GM18502 (cell line): ENCODE measurements around the gene TBCK.
"Not testable (repeated sequence)": the region's sequence is repeated elsewhere in the genome, so short reads cannot be mapped to it uniquely, and the experiment has no call there.

Experiments used
- ATAC-seq: cut with Tn5 transposase; IDR thresholded peaks from one replicate; pipeline ENCODE4 v1.9.1; 2021; ENCODE audit warnings: mild to moderate bottlenecking; ENCODE audit not compliant: unreplicated experiment, poor library complexity

The TBCK gene

DNA sequence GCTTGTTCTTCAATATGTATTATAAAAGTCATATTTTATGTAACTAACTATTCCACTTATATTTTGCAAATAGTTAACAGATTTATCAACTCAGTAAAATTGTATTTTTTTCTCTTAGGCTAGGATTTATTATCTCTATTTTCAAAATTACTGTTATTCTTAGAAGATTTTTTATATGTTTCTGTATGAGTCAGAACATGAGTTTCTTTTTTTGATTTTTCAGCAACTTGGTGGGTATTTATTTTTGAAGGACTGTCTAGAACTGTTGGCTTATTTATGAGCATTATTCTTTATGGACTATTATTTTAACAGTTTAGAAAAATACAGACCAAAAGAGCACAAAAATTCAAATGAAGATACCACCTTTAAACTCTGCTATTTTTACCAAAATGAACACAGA lies 7.1 kb upstream of the TBCK start:
- ATAC-seq: no peak

DNA sequence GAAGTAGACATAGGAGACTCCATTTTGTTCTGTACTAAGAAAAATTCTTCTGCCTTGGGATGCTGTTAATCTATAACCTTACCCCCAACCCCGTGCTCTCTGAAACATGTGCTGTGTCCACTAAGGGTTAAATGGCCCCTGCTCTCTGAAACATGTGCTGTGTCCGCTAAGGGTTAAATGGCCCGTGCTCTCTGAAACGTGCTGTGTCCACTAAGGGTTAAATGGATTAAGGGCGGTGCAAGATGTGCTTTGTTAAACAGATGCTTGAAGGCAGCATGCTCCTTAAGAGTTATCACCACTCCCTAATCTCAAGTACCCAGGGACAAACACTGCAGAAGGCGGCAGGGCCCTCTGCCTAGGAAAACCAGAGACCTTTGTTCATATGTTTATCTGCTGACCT lies 5.8 kb upstream of the TBCK start:
- ATAC-seq: not testable (repeated sequence)

DNA sequence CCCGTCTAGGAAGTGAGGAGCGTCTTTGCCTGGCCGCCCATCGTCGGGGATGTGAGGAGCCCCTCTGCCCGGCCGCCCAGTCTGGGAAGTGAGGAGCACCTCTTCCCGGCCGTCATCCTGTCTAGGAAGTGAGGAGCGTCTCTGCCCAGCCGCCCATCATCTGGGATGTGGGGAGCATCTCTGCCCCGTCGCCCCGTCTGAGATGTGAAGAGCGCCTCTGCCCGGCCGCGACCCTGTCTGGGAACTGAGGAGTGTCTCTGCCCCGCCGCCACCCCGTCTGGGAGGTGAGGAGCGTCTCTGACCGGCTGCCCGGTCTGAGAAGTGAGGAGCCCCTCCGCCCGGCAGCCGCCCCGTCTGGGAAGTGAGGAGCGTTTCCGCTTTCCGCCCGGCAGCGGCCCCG lies 5.2 kb upstream of the TBCK start:
- not testable (repeated sequence) for ATAC-seq

DNA sequence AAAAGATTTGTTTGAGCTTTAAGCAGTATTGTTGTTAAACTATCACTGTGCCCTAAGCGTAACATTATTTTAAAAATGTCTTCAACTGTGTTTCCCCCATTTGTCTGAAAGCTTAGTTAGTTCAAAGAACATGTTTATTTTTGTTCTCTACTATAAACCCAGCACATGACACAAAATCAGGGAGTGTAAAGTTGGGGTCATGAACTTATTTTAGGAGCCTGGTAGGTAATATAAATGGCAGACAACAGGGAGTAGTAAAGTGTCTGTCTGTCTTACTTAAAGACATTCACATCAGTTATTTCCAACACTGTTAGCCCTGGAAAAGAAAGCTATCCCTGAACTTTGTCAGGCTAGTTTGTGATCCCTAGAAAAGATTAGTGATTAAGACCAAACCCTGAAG lies 4.2 kb upstream of the TBCK start:
- ATAC-seq: no peak

DNA sequence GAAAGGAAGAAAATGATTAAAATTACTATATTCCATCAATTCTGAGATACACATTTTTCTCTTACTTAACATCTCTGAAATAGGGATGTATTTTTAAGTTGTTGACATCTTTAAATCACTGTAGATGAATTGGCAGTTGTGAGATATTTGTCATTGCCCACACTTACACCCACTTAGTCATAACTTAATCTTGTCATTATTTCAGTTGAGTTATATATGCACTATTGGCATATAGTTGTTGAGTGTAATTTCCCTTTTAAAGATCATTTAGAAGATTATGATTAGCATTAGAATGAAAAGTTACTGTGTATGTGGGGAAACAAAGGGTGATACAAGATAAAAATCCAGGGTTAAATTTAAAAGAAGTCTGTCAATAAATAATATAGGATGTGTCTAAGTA lies 2.5 kb upstream of the TBCK start:
- no peak for ATAC-seq

DNA sequence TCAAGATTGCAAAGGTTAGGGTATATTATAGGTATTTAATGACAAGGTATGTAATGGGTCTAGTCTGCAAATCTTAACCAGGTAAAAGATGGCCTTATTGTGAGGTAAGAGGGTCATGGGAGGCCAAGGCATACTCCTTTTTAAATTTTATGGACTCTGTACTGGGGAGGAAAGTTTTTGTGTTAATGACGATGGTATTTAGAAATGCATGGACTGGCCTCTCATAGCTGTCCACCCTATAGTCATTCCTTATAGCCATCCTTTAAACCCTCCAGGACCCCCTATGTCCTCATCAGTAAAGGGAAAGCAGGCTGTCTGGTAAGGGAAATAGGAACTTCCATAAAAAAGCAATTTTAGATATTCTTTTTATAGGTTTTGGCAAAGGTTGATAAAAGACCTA lies 1.8 kb upstream of the TBCK start:
- no peak for ATAC-seq

DNA sequence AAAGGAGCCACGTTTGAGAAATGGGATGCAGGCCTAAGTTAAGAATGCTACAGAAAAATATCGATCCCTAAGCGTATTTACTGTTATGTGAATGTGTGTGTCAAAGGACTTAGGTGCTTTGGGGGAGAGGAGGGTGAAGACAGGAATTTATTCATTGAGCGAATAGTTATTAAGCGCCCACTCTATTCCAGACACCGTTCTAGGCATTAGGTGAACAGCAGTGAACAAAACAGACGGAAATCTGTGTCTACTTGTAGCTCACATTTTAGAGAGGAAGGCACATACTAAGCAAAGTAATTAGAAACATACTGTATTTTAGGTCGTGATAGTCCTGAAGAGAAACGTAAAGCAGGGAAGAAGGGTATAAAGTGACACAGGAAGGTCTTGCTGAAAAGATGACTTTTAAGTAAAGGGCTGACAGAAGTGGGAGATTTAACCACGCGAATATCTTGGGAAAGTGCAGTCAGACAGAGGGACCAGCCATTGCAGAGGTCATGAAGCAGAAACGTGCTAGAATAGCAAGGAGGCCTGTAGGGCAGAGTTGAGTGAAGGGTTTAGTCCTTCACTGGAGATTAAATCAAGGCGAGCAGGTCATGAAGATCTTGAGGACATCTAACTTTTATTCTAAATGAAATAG lies 882 bp upstream of the TBCK start:
- ATAC-seq: peak; percentile 5

DNA sequence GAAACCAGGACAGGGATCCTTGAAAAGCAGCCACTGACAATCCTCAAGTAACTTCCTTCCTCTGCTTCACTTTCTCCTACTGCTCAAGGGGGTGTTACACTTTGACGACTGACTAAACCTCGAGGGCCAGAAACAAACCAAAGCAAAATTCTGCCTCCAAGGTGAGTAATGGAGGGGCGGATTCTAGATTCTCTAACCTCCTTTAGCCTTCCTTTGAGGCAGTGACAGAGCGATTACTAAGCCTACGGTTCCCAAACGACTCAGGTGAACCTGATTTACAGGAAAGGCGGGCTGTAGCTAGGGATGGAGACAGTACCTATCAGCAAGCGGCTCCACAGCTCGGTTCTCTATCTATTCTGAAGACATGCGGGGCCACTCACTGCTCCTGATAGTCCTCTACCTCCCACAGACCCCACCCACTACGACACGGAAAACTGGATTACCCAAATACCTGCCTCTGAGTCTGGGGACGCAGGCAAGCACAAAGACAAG lies 487 bp downstream of the TBCK start:
- peak; percentile 30 for ATAC-seq

DNA sequence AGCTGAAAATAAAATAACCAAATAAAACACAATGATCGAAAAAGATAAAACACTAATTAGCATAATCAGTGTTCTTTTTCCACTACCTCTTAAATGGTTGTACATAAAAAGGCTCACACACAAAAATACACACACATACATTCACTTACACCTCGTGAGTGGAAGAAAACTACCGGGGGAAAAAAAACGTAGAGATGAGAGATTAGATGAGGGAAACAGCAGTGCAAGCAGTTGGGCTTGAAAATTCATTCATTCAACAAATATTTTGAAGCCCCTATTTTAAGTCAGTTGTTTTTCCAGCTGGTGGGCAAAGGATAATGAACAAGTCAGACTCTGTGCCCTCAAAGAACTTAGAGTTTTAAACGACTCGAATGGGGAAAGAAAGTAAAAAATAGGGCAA lies 1.0 kb downstream of the TBCK start:
- no peak for ATAC-seq

DNA sequence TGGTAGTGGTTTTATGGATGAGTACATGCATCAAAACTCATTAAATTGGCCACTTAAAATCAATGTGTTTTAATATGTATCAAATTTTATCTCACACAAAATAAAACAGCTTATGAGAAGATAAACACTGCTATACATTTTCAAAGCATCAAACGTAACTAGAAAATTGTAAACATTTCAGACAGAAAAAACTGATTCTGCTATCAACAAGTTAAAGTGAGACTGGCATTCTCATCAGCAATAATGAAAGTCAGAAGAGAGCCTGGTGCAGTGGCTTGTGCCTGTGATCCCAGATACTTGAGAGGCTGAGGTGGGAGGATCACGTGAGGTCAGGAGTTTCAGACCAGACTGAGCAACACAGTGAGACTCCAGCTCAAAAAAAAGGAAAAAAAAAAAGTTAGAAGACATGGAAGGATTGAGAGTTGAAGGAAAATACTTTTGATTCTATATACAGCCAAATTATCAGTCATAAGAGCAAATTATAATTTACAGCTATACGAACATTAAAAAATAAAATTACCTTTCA lies 2.9 kb downstream of the TBCK start:
- ATAC-seq: no peak

DNA sequence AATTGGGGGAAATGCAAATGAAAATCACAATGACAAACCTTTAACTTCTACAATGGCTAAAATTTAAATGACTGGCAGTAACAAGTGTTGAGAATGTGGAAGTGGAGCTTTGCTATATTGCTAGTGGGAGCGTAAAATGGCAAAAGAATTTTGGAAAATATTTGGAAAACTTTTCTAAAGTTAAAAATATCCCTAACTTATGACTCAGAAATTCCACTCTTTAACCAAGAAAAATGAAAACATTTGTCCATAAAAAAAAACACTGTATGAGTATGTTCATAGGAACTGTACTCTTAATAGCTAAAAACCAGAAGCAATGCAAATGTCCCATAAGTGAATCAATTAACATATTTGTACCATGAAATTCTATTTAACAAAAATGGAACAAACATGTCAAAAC lies 3.6 kb downstream of the TBCK start:
- ATAC-seq: no peak

DNA sequence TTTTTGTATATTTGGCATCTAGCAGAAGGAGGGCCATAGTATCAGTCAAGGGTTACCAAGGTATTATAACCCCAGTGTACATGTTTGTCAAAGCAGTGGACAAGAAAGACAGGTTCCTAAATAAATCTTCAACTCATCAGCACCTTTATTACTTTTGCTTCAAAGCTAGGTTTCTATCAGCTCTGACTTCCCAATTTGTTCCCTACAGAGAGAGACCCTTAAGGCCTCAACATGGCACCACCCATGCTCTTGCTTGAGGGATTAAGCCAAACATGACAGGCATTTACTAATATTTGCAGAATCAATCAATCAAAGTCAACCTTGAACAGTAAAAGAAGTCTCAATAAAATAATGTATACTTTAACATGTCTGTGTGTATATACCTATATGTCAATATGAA lies 9.4 kb downstream of the TBCK start:
- ATAC-seq: no peak

DNA sequence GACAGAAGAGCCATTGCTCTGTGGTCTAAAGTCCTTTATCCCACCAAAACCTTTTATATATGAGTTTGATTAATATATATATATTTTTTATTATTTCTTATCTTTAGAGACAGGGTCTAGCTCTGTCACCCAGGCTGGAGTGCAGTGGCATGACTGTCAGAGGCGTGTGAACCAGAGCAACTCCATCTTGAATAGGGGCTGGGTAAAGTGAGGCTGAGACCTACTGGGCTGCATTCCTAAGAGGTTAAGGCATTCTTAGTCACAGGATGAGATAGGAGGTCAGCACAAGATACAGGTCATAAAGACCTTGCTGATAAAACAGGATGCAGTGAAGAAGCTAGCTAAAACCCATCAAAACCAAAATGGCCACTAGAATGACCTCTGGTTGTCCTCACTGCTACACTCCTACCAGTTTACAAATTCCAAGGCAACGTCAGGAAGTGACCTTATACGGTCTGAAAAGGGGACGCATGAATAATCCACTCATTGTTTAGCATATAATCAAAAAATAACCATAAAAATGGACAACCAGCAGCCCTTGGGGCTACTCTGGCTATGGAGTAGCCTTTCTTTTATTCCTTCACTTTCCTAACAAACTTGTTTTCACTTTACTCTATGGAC lies 10.5 kb downstream of the TBCK start:
- no peak for ATAC-seq

DNA sequence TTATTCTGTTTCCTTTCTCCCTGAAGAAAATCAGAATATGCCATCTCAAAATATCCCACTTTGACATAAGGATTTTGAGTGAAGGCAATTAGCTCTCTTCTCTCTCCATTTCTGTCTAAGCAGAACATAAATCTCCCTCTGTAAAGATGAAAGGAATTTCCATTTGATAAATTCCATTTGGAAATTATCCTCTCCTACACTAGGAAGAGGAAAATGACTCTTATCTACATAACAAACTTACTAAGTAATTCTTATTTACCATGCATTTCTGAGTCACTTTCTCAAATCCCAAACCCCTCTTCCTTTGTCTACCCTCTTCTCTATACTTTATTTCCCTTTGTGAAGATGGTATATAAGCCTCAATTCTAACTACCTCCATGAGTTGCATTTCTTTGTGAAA lies 11.4 kb downstream of the TBCK start:
- no peak for ATAC-seq

DNA sequence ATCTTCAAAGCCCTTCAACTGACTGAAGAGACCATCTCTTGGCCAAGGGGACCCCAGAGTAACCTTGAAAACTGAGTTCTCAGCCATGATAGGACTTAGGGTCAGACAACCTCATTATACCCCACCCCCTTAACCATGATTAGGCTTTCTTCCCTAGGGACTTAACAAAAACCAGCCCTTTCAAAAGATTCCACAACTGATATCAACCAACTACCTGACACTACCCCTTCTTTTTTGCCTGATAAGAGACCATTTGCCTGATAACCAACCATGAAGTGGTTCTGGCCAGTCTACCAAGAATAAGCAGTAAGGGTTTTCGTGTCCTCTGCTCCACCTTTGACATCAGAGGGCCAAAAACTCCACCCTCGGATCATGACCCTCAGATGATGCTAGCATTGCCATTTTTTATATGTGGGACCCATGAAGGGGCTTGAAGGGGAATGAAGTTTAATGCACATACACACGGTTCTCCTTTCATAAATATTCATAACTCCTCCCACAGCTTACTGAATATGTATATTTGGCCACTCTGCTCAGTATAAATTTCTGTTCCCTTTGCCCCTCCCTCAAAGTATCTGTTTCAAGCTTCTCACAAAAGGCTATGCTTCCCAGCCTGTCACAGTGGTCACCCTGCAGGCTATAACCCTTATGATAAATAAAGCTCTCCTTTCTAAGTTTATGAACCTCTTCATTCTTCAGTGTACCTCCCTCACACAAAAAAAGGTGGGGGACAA lies 12.3 kb downstream of the TBCK start:
- no peak for ATAC-seq

DNA sequence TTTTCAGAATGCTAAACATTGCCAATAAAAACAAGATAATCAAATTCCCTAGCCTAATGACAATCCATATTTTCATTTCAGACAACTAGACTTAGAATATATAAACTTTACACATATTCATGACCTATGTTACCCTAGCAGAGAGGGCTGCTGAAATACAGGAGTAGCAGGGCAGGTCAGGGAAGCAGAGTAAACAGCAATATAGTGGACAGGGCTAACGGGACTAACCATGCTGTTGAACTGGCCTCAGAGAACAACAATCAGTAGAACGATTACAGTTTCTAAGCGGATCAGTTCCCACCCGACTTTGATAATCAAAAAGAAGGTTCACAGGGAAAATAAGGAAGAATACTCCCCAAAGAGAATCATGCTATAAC lies 14.0 kb downstream of the TBCK start:
- ATAC-seq: no peak

DNA sequence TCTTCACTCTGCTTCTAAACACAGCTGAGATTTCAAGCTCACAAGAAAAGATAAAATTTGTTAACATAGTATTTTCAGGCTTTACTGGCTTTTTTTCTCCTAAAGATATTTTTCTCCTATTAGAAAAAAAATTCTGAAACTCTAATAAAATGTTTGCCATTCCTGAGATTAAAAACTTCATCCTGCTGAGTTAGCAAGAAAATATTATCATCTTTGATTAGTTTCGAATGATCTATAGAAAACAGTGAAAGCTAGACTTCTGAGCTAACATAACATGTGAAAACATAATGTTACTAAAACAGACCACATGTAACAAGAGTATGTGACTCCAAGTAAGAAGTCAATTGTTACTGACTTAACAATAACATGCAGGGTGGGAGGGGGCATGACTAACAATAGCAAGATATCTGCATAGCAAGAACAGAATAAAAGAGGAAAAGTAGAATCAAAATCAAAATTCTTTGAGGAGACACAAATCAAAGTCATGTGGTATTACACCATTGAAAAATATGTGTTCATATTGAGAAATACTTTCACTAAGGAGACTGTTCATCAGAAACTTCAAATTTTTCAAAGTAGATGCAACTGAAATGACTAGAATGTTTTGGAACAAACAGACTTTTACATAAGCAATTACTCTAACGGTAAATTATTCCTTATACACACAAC lies 14.5 kb downstream of the TBCK start:
- ATAC-seq: no peak

DNA sequence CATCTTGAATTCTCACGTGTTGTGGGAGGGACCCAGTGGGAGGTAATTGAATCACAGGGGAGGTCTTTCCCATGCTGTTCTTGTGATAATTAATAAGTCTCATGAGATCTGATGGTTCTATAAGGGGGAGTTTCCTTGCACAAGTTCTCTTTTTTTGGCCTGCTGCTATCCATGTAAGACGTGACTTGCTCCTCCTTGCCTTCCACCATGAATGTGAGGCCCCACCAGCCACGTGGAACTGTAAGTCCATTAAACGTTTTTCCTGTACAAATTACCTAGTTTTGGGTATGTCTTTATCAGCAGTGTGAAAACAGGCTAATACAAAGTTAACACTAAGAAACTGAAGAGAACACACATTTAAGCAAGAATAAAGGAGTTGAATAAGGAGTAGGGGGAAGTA lies 16.0 kb downstream of the TBCK start:
- no peak for ATAC-seq

DNA sequence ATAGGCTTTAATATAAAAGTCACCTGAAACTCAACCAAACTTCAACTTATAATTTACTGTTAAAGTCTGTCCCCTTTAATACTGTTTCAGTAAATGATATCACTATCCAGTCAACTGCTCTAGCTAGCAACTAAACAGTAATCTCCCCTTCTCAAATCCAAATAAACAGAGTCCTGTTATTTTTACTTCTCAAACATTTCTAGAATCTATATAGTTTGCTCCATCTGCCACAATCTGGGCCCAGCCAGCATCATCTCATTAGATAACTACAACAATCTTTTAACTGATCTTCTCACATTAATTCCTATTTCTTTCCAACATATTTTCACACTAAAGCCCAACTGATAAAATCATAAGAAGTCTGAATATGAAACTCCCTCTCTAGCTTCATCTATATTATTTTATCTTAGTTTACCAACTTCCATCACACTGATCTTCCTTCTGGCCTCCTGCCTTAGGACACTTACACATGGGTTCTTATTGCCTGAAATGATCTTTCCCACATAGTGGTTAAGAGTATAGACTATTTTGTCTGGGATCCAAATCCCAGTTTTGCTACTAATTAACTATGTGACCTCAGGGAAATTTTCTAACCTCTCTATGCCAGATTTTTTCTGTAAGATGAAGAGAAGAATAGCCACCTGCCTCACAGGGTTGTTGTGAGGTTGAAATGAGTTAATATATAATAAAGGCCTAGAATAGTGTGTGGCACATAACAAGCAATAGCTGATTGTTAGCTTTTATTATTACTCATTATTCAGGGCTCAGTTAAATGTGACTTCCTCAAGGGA lies 18.6 kb downstream of the TBCK start:
- no peak for ATAC-seq

DNA sequence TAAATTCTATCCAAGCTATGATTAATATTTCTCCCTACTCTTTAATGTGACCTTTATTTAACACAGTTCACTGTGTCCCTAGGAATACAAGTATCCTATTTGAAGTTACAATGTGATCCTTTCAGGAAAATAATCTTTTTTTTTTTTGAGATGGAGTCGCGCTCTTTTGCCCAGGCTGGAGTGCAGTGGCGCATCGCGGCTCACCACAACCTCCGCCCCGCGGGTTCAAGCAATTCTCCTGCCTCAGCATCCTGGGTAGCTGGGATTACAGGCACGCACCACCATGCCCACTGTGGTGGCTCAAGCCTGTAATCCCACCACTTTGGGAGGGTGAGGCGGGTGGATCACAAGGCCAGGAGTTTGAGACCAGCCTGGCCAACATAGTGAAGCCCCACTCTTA lies 21.9 kb downstream of the TBCK start:
- ATAC-seq: no peak
